Fibroblast of skin of left quadriceps (primary cell): ENCODE results near the gene HMGN4.
"Not testable (repeated sequence)": the region's sequence is repeated elsewhere in the genome, so short reads cannot be mapped to it uniquely, and the experiment has no call there.

ENCODE experiments used
- DNase-seq, 2 experiments: peaks; one replicate each; pipeline ENCODE4 v3.0.0-alpha.2; 2013; ENCODE audit warnings: low read depth in 2 of 2

HMGN4 gene

DNA sequence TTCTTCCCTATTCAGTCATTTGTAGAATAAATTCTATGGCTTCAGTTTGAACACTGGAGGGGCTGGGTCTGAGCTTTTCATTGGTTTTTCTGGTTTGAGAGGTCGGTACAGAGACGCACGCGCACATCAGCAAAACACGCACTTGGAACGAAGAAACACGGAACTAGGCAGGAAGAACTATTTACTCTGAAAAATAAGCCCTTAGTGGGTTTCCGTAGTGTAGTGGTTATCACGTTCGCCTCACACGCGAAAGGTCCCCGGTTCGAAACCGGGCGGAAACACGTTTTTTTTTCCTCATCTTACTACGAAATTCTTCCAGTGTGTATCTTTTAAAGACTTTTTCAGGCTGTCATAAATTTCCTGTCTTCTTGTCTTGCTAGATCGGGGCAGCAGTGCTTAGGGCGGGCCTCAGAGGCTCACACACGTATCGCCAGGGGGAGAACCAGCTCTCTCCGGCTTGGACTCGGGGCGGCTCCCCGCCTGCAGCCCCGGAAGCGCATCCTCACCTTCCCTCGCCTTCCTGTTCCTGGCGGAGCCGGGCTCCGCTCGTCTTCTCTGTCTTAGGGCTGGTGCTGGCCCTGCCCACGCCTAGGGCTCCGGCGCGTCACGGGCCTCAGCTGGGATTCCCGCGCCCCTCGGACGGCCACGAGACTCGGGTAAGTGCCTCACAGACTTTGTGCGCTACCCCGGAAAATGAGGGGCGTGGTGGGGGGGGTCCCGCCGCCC lies at the start of gene HMGN4:
Gene HMGN4, plus strand, starts transcription at position 521 of the 726 bp plus-strand sequence. CDS start 6,841 bp downstream, outside the sequence.
- peak; percentile 80 to 82 for DNase-seq

DNA sequence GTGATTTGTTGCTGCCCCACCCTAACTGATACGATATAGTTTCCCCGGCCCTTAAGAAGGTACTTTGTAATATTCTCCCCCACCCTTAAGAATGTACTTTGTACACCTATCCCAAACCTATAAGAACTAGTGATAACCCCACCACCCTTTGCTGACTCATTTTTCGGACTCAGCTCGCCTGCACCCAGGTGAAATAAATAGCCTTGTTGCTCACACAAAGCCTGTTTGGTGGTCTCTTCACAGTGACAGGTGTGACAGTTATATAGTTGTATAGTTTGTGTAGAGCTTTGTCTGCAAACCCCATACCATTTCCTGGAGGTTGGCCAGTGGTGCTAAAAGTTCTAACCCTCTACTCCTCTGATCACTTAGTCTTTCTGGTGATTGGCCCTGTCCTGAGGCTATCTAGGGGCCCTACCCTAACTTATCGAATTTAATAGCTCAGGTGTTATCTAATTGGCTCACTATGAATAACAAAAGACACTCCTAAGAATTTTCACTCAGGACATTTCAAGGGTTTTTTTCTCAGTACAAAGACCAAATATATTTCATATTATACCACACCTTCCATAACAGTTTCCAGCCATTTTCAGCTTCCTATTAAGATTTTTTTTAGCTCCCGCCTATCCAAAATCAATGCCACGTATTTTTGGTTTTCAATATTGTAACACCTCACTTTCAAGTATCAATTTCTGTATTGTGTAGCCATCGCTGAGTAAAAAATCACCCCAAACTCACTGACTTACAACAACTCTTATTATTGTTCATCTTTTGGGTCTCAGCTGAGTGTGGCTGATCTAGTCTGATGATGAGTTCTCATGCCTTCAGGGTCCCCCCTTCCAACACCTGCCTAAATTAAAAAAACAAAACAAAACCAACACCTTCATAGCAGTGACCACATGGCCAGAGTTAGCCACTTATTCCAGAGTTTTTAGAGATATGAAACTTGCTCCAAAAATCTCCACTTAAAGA lies 47.9 kb upstream of the HMGN4 start:
- DNase-seq, result no peak

DNA sequence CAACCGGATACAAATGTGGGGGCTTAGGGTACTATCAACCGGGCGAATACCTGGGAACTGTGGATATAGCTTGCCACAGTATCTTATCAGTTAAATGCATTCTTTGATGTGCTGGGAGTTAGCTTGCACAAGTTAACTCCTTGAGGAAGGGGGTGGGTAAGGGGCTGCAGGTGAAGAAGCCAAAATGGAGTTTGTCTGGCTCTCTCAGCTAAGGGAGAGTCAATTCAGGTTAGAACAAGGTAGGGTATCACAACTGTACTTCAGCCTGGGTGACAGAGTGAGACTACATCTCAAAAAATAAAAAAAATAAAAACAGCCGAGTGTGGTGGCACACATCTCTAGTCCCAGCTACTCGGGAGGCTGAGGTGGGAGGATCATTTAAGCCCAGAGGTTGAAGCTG lies 46.6 kb upstream of the HMGN4 start:
- no peak for DNase-seq

DNA sequence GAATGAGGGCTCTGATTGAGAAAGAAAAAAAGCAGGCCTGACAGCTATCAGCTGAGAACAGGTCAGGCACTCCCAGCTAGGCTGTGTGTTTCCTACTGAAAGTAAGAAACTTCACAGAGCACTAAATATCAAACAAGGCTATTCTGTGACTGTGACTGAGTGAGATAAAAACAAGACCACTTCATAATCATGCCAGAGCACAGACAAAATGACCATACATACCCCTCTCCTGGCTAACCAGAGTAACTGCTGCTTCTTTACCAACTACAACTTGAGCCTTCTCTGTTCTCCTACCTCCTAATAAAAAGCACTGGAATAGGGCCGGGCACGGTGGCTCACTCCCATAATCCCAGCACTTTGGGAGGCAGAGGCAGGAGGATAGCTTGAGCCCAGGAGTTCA lies 44.9 kb upstream of the HMGN4 start:
- DNase-seq, result no peak

DNA sequence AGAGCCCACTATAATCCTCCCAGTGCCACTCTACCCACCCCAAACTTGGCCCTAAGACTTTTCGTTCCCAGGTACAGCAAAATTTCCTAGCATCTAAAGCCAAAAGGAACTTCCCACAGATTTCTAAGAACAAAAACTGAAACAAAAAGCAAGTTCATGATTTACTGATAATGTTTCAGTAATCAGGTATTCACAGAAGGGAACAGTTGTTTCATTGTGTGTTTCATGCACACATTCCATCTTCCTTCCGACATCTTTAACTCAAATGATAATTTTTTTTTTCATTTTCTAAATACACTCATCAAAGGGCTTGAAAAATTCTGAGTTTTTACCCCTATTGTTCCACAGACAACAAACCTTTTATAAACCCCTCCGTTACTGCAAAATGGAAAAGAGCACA lies 44.0 kb upstream of the HMGN4 start:
- DNase-seq, result no peak

DNA sequence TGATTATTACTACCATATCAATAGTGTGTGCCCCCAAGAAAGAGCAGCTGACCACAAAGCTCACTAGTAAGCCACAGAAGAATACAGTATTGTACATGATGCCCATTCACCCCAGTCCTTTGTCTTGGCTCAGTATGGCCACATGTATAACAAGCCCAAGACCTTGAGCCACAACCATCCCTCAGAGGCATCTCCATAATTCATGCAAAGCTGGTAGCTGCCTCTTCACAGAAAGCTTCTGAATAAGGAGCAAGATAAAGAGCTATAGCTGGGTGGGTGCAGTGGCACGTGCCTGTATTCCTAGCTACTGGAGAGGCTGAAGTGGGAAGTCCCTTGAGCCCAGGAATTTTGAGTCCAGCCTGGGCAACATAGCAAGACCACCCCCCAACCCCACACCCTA lies 42.9 kb upstream of the HMGN4 start:
- DNase-seq, result no peak

DNA sequence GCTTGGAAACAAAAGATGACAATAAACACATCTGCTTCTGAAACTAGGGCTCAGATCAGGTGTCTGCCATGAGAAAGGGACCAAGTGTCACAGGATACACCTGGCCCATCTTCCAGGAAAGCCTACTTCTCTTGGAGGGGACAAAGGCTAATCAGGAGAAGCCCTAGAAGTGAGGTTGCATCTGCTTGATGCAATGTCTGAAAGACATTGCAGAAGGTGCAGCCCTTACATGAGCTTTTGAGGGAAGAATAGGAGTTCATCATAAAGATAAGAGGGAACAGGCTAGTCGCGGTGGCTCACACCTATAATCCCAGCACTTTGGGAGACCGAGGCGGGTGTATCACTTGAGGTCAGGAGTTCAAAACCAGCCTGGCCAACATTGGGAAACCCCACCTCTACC lies 40.6 kb upstream of the HMGN4 start:
- DNase-seq, result no peak

DNA sequence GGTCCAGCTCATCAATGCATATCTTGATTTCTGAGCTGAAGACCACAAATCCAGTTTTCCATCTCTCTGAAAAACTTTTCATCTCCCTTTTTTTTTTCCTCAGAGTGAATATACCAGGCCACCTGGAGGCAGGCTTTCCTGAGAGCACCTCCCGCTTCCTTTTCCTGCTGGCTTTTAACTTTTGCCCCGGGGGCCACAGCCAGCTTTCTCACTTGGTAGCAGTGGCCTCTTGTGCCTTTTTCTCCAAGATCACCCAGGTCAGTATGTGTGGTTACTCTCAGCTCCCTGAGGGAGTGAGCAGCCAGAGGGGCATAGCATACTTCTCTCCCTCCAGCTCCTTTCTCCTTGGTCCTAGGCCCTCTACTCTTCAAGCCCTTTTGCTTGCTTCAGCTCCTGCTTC lies 38.1 kb upstream of the HMGN4 start, which contains the start of gene BTN1A1:
Gene BTN1A1, plus strand, starts transcription at position 202 of the 400 bp plus-strand sequence. CDS start 984 bp downstream, outside the sequence.
- DNase-seq, result no peak

DNA sequence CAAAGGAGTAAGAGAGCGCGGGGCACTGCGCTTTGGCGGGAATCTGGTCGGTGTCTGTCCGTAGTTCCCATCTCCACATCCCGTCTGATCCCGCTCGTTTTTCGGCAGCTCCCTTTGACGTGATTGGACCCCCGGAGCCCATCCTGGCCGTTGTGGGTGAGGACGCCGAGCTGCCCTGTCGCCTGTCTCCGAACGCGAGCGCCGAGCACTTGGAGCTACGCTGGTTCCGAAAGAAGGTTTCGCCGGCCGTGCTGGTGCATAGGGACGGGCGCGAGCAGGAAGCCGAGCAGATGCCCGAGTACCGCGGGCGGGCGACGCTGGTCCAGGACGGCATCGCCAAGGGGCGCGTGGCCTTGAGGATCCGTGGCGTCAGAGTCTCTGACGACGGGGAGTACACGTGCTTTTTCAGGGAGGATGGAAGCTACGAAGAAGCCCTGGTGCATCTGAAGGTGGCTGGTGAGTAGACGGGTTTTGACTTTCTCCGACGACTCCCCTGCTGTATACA lies 36.6 kb upstream of the HMGN4 start:
- no peak for DNase-seq

DNA sequence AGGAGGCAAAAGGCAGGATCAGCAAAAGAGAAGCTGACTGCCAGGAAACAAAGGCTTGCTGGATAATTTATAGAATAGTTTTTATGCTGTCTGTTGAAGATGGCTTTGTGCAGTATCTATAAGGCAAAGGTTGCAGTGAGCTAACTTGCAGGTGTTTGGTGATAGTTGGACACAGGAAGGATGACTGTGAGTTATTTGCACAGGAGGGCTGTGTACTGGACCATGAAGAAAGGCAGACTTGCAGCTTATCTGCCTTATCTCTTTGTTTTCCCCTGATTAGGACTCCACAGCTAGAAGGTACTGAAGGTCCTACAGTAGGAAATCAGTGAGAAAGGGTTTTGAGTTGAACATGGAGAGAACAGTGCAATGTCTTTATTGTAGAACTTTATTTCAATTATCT lies 36.0 kb upstream of the HMGN4 start:
- DNase-seq, result no peak

DNA sequence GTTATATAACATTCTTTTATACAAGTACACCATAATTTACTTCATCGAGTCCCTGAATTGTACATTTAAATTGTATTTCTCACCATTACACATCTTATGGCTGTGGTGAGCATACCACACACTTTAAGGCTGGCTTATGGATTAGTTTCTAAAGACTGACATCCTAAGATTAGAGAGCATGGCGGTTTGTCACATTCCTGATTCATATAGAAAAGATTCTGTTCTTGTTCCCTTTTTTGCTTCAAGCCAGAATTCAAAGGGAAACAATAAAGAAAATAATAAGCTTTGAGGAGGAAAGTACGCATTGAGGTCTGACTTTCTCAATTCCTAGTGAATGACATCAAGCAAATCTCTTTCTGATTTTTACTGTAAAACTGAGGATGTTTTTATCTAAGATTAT lies 35.5 kb upstream of the HMGN4 start:
- no peak for DNase-seq

DNA sequence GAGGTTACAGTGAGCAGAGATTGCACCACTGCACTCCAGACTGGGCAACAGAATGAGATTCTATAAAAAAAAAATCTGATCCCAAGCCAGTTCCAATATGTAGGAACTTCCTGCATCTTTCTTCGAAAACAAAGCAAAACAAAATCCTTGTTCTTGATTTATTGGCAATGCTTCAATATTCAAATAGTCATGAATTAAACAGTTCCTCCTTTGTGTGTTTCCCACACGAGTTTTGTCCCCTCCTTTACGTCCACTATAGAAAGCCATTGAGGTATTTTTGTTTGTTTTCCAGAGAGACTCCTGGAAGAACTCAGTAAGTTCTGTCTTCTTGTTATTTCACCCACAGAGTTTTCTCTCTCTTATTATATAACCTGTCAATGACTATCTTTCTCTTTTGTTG lies 30.5 kb upstream of the HMGN4 start:
- no peak for DNase-seq

DNA sequence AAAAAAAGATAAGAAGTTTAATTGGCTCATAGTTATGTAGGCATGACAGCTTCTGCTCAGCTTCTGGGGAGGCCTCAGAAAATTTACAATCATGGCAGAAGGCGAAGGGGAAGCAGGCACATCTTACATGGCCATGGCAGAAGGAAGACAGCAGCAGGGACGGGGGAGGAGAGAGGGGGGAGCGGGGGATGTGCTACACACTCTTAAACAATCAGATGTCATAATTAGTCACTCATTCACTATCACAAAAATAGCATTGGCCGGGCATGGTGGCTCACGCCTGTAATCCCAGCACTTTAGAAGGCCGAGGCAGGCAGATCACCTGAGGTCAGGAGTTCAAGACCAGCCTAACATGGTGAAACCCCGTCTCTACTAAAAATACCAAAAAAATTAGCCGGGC lies 27.1 kb upstream of the HMGN4 start:
- not testable (repeated sequence) for DNase-seq

DNA sequence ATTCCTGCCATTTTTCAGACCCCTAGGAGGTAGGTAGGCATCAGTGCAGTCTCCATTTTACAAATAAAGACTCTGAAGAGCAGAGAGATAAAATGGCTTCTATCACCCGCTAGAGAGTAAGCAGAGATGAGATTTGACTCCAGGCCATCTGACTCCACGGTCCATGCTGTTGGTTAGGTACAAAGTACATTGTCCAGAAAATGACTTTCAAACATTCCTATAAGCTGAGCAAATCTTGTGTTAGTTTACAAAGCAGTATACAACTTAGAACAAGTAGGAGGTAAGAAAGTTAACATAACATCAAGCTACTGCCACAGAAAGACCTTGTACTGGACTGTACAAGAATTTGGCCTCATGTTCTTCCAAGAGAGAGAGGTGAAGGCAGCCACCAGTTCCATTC lies 23.2 kb upstream of the HMGN4 start:
- DNase-seq, result no peak

DNA sequence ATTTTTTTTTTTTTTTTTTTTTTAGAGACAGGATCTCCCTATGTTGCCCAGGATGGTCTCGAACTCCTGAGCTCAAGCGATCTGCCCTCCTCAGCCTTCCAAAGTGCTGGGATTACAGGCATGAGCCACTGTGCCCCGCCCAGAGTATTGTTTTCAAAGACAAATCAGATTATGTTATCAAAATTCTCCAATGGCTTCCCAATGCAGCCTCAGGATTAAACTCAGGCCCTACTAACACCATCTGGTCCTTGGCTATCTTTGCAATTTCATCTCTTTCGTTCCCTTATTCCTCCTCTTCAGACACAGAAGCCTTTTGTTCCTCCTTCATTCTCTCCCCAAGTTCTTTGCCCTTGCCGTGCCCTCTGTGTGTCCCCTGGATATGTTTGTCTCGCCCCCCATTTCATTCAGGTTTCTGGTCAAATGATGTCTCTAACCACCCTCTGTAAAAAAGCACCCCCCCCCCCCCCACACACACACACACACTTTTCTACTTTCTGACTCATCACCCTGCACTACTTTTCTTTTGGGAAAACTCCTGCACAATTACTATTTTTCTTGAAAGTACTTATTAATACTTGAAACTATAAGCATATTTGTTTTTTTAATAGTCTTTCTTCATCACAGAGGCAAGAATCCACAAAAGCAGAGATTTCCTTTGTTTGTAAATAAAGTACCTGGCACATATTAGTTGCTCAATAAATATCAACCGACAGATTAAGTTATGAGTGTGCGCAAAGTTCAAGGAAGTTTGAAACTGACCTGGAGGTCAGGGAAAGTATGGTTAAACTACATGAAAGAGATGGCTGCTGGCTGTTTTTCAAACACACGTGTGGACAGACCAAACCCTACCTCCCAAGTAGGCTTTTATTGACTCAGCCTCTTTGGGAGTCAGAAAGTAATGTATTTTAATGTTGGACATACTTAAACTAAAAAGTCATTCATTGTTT lies 21.4 kb upstream of the HMGN4 start:
- DNase-seq, result no peak

DNA sequence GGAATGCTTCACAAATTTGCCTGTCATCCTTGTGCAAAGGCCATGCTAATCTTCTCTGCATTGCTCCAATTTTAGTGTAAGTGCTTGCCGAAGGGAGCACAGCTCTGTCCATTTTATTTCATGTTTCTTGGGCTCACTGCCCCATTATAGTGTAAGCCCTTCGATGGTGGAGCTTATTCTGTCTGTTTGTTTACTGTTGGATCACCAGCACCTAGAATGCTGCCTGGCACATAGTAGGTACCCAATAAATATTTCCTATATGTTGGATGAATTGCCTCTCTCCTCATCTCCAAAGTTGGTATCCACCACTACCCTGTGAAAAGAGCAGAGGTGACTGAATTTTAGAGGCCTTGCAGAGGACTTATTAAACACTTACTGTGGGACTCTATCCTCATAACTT lies 18.8 kb upstream of the HMGN4 start:
- DNase-seq, result no peak

DNA sequence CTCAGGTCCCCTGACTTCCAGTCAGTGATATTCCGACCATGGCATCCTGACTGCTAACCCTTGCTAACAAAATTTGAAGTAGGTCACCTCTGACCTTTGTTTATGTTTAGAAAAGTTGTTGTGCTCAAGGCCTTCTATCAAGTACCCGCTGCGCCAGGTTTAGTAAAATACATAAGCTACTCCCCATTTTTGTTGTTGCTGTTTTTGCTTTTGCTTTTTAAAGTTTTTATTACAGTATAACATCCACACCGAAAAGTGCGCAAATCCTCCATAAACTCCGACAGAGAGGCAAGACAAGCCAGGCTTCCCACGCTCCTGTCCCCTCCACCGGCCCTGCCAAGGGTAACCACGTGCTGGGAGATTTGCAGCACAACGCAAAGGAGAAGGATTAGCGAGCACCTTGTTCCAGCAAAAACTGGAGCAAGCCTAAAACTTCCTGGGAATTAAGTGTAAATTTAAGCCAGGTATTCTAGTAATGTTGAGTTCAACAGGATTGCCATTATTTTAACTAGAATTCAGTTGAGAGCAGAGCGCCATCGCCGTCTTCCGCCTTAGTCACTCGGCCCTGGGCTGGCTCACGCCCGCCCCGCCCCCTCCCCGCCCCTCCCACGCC lies 17.8 kb upstream of the HMGN4 start:
- no peak for DNase-seq

DNA sequence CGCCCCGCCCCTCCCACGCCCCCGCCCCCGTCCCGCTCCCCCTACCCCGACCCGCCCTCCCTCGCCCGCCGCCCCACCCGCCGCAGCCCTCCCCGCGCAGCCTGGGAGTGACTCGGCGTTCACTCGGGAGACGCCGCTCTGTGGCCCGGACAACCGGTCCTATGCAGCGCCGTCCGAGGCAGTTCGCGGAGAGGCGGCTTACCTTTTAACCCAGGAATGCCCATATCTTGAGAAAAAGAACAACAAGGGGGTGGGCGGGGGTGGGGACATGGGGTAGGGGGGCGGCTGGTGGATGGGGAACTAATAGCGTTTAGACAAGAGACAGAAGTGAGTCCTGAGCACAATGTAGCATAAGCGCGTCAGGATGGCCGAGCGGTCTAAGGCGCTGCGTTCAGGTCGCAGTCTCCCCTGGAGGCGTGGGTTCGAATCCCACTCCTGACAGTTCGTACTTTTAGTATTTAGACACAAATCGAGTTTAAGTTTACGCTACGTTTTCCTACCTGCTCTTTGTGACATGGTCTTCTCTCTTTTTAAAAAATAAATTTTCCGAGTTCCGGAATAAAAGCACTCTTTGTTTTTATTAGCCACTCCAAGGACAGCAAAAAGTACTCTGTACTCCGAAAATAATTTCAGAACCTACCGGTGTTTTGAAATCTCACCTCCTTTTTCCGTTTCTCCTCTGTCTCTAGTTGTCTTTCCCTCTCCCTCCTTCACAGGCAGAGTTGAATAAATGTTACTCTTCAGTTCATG lies 17.1 kb upstream of the HMGN4 start:
- peak; percentile 77 to 78 for DNase-seq

DNA sequence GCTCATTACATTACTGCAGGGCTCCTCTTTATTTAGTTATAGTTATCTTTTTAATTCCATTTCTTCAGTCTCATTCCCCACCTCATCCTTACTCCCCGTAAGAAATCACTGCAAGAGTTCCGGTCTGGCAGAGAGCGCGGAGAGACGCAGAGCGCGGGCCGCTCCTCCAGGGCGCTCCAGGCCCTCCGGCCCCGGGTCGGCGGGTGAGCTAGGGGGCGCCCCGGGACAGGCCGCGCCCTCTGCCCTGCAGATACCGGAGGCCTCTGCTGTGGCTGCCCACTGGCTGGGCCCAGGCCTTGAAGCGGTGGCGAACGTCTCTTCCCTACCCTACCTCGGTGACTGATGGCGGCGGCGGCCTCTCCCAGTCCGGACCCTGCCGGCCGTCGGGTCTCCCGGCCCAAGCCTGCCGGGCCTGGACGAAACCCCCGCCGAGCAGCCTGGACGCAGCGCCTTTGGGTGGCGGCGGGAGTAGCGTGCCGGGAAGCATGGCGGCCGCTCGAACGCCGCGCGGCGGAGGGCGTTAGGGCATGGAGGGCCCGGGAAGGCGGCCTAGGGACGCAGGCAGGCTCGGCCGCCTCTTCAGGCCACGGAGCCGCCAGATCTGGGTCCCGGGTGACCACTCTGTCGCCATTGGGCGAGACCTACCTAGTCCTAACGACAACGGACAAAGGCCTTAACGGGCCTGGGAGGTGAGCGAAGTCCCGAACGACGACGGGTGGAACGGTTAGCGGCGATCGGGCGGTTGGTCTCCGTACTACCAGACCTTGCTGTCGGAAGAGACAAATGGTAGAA lies 16.4 kb upstream of the HMGN4 start:
- DNase-seq, result peak; percentile 31 to 37
